Vagina (tissue), 2 donors: ENCODE measurements around the gene PPP5C. TPM values are rescaled to one million over a fixed set of nuclear protein-coding genes. Genes with fewer than 3 reads are reported as not detected.
"Not testable (repeated sequence)": the region's sequence is repeated elsewhere in the genome, so short reads cannot be mapped to it uniquely, and the experiment has no call there.

Source experiments
- DNase-seq, 2 donors: peaks; one replicate each; pipeline ENCODE4 v3.0.0-alpha.2; 2017; ENCODE audit errors: extremely low spot score in 2 of 2
- H3K27ac ChIP-seq: fragments of 200-600 bp; sonication (generic); one replicate; pipeline ENCODE4 v1.5.1; 2019
- H3K27me3 ChIP-seq: fragments of 200-600 bp; sonication (generic); one replicate; pipeline ENCODE4 v1.5.1; 2019
- H3K36me3 ChIP-seq, 2 donors: fragments of 200-600 bp; sonication (generic); one replicate each; pipeline ENCODE4 v1.5.1; 2017 to 2019
- H3K4me1 ChIP-seq: fragments of 200-600 bp; sonication (generic); one replicate; pipeline ENCODE4 v1.5.1; 2019
- H3K4me3 ChIP-seq, 2 donors: fragments of 200-600 bp; sonication (generic); 1 replicate in 1 of 2; 2 replicates in 1 of 2; pipeline ENCODE4 v1.5.1; 2016 to 2019
- H3K9me3 ChIP-seq: fragments of 200-600 bp; sonication (generic); one replicate; pipeline ENCODE4 v1.5.1; 2019
- CTCF ChIP-seq, 3 experiments: fragments of 450-650 bp in 2 of 3; fragments of 200-600 bp in 1 of 3; sonication (generic) in 1 of 3; IDR thresholded peaks; one replicate each; pipeline ENCODE4 v1.5.1; 2017 to 2019; ENCODE audit warnings: antibody characterized with exemption in 3 of 3, mild to moderate bottlenecking in 2 of 3, moderate library complexity in 2 of 3
- POLR2A ChIP-seq, 2 donors: fragments of 450-650 bp; IDR thresholded peaks; one replicate each; pipeline ENCODE4 v1.6.1; 2017; ENCODE audit warnings: antibody characterized with exemption in 2 of 2, mild to moderate bottlenecking in 2 of 2, moderate library complexity in 2 of 2
- POLR2AphosphoS5 ChIP-seq, 2 donors: sonication (generic); formaldehyde crosslinking; IDR thresholded peaks; one replicate each; pipeline ENCODE4 v1.9.0; 2017; ENCODE audit warnings: antibody characterized with exemption in 2 of 2, mild to moderate bottlenecking in 2 of 2, low read depth in 1 of 2; ENCODE audit not compliant: insufficient read depth in 1 of 2
- intact Hi-C: fragments of 100-400 bp; cut with DNase I; formaldehyde crosslinking; loops from one replicate; pipeline ENCODE4 v1.15.1; 2023
- total RNA-seq: library from RNA; depleted of rRNA; stranded (reverse); fragments of >200 nt; gene quantifications from one replicate; pipeline ENCODE4 v1.2.3, GENCODE V29; 2016

Gene PPP5C
- total RNA-seq, 1 donor from 2014 or later = 60.4 TPM

- TF ChIP-seq POLR2AphosphoS5 (IDR thresholded peaks at IDR 0.05; ENCODE audit: insufficient read depth in 1 of 2, low read depth in 1 of 2) = no peak
- Histone ChIP-seq H3K4me1 (no peaks in the 10 kb centered on the region), H3K27ac (no peak overlapping the region), H3K9me3 (no peaks in the 10 kb centered on the region), H3K27me3 (no peaks in the 10 kb centered on the region), H3K4me3 (no peak overlapping the region), H3K36me3 (peaks cover 0 to 72% of the 10 kb centered on the region in 2 donors)
- no peak for DNase-seq
- intact Hi-C loops = no loop called here
These were observed 25.2 kb upstream of the PPP5C start for GRCh38 chr19:46321653-46322052.

GRCh38 chr19:46323227-46323626, 23.7 kb upstream of the PPP5C start:
- H3K9me3 ChIP-seq, DNase-seq, H3K27me3 ChIP-seq, H3K4me1 ChIP-seq, intact Hi-C loops, H3K27ac ChIP-seq, H3K4me3 ChIP-seq: not testable (repeated sequence)
- peaks cover 0 to 73% of the 10 kb centered on the region in 2 donors for H3K36me3 ChIP-seq

GRCh38 chr19:46324277-46324676, 22.6 kb upstream of the PPP5C start:
- H3K4me3 ChIP-seq = no peak overlapping the region
- H3K27ac ChIP-seq = no peak overlapping the region
- H3K36me3 ChIP-seq = peaks cover 0 to 76% of the 10 kb centered on the region in 2 donors
- no peaks in the 10 kb centered on the region for H3K27me3 ChIP-seq
- H3K9me3 ChIP-seq = no peaks in the 10 kb centered on the region
- TF ChIP-seq POLR2A (IDR thresholded peaks at IDR 0.05) = no peak
- no peak for TF ChIP-seq POLR2AphosphoS5 (IDR thresholded peaks at IDR 0.05; ENCODE audit: insufficient read depth in 1 of 2, low read depth in 1 of 2)
- no peak for TF ChIP-seq CTCF (IDR thresholded peaks at IDR 0.05)
- H3K4me1 ChIP-seq = no peaks in the 10 kb centered on the region
- DNase-seq = no peak
- intact Hi-C loops = no loop called here

GRCh38 chr19:46326608-46327007, 20.3 kb upstream of the PPP5C start:
- peaks cover 0 to 78% of the 10 kb centered on the region in 2 donors for H3K36me3 ChIP-seq

GRCh38 chr19:46328079-46328478, 18.8 kb upstream of the PPP5C start:
- intact Hi-C loops = no loop called here
- Histone ChIP-seq H3K27ac (no peak overlapping the region), H3K27me3 (no peaks in the 10 kb centered on the region), H3K9me3 (no peaks in the 10 kb centered on the region), H3K36me3 (peaks cover 0 to 64% of the 10 kb centered on the region in 2 donors), H3K4me1 (no peaks in the 10 kb centered on the region), H3K4me3 (no peak overlapping the region)
- no peak for TF ChIP-seq POLR2AphosphoS5 (IDR thresholded peaks at IDR 0.05; ENCODE audit: insufficient read depth in 1 of 2, low read depth in 1 of 2)
- no peak for TF ChIP-seq CTCF (IDR thresholded peaks at IDR 0.05)
- no peak for DNase-seq

More at GRCh38 chr19:46326608-46327007, 20.3 kb upstream of the PPP5C start:
- Histone ChIP-seq H3K4me3 (no peak overlapping the region), H3K27ac (no peak overlapping the region), H3K27me3 (no peaks in the 10 kb centered on the region), H3K9me3 (no peaks in the 10 kb centered on the region), H3K4me1 (no peaks in the 10 kb centered on the region)
- intact Hi-C loops = no loop called here
- TF ChIP-seq CTCF (IDR thresholded peaks at IDR 0.05) = no peak
- TF ChIP-seq POLR2A (IDR thresholded peaks at IDR 0.05) = no peak
- TF ChIP-seq POLR2AphosphoS5 (IDR thresholded peaks at IDR 0.05; ENCODE audit: insufficient read depth in 1 of 2, low read depth in 1 of 2) = no peak
- DNase-seq = no peak

- no peak overlapping the region for H3K27ac ChIP-seq
- TF ChIP-seq CTCF (IDR thresholded peaks at IDR 0.05) = no peak
- TF ChIP-seq POLR2A (IDR thresholded peaks at IDR 0.05) = no peak
- no peak for TF ChIP-seq POLR2AphosphoS5 (IDR thresholded peaks at IDR 0.05; ENCODE audit: insufficient read depth in 1 of 2, low read depth in 1 of 2)
- no peak for DNase-seq
- intact Hi-C loops = no loop called here
- peaks cover 0 to 50% of the 10 kb centered on the region in 2 donors for H3K36me3 ChIP-seq
- no peaks in the 10 kb centered on the region for H3K4me1 ChIP-seq
- H3K27me3 ChIP-seq = no peaks in the 10 kb centered on the region
- no peaks in the 10 kb centered on the region for H3K9me3 ChIP-seq
- H3K4me3 ChIP-seq = no peak overlapping the region
These were observed 16.5 kb upstream of the PPP5C start for GRCh38 chr19:46330319-46330918.
